GM12878 (cell line): Measurements from ENCODE around the gene RECQL. TPM values are rescaled to one million over a fixed set of nuclear protein-coding genes. Genes with fewer than 3 reads are reported as not detected.

Experiments
- ATAC-seq: fragments of 200-7000 bp; cut with Tn5 transposase; 3 replicates; pipeline ENCODE4 v1.9.1; 2020; ENCODE audit warnings: mild to moderate bottlenecking, moderate library complexity
- BruUV-seq: library from RNA; stranded (reverse); fragments of 400-500 nt; replicated peaks from 2 replicates; lab custom pipeline; 2021; lab: Mats Ljungman, UMichigan
- CTCF ChIA-PET: fragments of 300-600 bp; sonication (Branson Sonifier 250); formaldehyde crosslinking; extraction: SDS; loops from one replicate; lab custom pipeline; 2021; ENCODE audit warnings: inconsistent platforms; lab: Yijun Ruan, JAX
- POLR2A ChIA-PET: fragments of 350-600 bp; formaldehyde crosslinking; extraction: SDS; loops from one replicate; lab custom pipeline; 2021; ENCODE audit warnings: inconsistent platforms; lab: Charles Lee
- RAD21 ChIA-PET: fragments of 300-600 bp; sonication (Branson Sonifier 250); formaldehyde crosslinking; loops from one replicate; lab custom pipeline; 2023; ENCODE audit warnings: antibody characterized with exemption; ENCODE audit not compliant: unreplicated experiment; lab: Charles Lee
- SMC1A ChIA-PET: fragments of 300-600 bp; sonication (Branson Sonifier 250); formaldehyde crosslinking; loops from one replicate; lab custom pipeline; 2023; ENCODE audit not compliant: unreplicated experiment, uncharacterized antibody; lab: Charles Lee
- DNase-seq: peaks from one replicate; pipeline ENCODE4 v3.0.0-alpha.2; 2011; ENCODE audit warnings: low read depth, low spot score
- FAIRE-seq: peaks from 3 replicates; lab custom pipeline; 2011; peaks lifted over from hg19 to GRCh38; lab: Jason Lieb, UNC
- H2AFZ ChIP-seq: 2 replicates; pipeline ENCODE4 v1.6.0; 2011; ENCODE audit warnings: low read depth, low read length, control low read depth; ENCODE audit not compliant: control insufficient read depth
- H3K27ac ChIP-seq: 2 replicates; pipeline ENCODE4 v1.5.1; 2011; ENCODE audit warnings: control low read depth; ENCODE audit not compliant: control insufficient read depth, insufficient read depth
- H3K27me3 ChIP-seq, 2 experiments: replicated peaks in 1 of 2; 2 replicates each; pipeline versions ENCODE4 v1.6.0 to v1.6.1; 2011; ENCODE audit warnings: low read length in 1 of 2; ENCODE audit not compliant: control insufficient read depth in 2 of 2, insufficient read depth in 2 of 2
- H3K36me3 ChIP-seq, 2 experiments: 2 replicates each; pipeline ENCODE4 v1.5.1; 2011; ENCODE audit warnings: low read length in 1 of 2; ENCODE audit not compliant: control insufficient read depth in 2 of 2, insufficient read depth in 2 of 2
- H3K4me1 ChIP-seq: 2 replicates; pipeline ENCODE4 v1.6.1; 2011; ENCODE audit warnings: mild to moderate bottlenecking, low read length, moderate library complexity, mixed read lengths; ENCODE audit not compliant: control insufficient read depth, insufficient read depth
- H3K4me2 ChIP-seq: 2 replicates; pipeline ENCODE4 v1.6.0; 2011; ENCODE audit warnings: control low read depth; ENCODE audit not compliant: control insufficient read depth, insufficient read depth
- H3K4me3 ChIP-seq: fragments of 200-600 bp; sonication (generic); 2 replicates; pipeline ENCODE4 v1.5.1; 2016
- H3K79me2 ChIP-seq: 2 replicates; pipeline ENCODE4 v1.6.0; 2011; ENCODE audit warnings: low read length; ENCODE audit not compliant: control insufficient read depth, insufficient read depth
- H3K9ac ChIP-seq: 2 replicates; pipeline ENCODE4 v1.8.0; 2011; ENCODE audit warnings: low read length, control low read depth, mixed read lengths; ENCODE audit not compliant: control insufficient read depth, insufficient read depth
- H3K9me3 ChIP-seq: replicated peaks from 3 replicates; pipeline ENCODE4 v1.5.1; 2011; ENCODE audit warnings: mild to moderate bottlenecking, low read length; ENCODE audit not compliant: control insufficient read depth, insufficient read depth
- H4K20me1 ChIP-seq: 2 replicates; pipeline ENCODE4 v1.6.0; 2011; ENCODE audit not compliant: control insufficient read depth, insufficient read depth
- BCL3 ChIP-seq: IDR thresholded peaks from 2 replicates; pipeline ENCODE4 v1.6.1; 2011; ENCODE audit warnings: borderline replicate concordance, low read depth, mild to moderate bottlenecking, moderate library complexity, low read length; ENCODE audit not compliant: insufficient read depth, poor library complexity, severe bottlenecking
- EP300 ChIP-seq, 2 experiments: fragments of 150-350 bp in 1 of 2; IDR thresholded peaks; 2 replicates each; pipeline ENCODE4 v1.6.1; 2011 to 2012; ENCODE audit warnings: low read depth in 2 of 2, low read length in 2 of 2, borderline replicate concordance in 1 of 2, improper control_type of control experiment in 1 of 2, inconsistent platforms in 1 of 2; ENCODE audit not compliant: control insufficient read depth in 1 of 2
- FOXK2 ChIP-seq: fragments of 450-650 bp; IDR thresholded peaks from 2 replicates; pipeline ENCODE4 v1.6.1; 2017; ENCODE audit warnings: mild to moderate bottlenecking, moderate library complexity
- MTA3 ChIP-seq: IDR thresholded peaks from 2 replicates; pipeline ENCODE4 v1.6.1; 2012; ENCODE audit warnings: low read length, inconsistent platforms, borderline replicate concordance
- MYC ChIP-seq: IDR thresholded peaks from 2 replicates; pipeline ENCODE4 v1.6.1; 2011; ENCODE audit warnings: mild to moderate bottlenecking, low read length, moderate library complexity, inconsistent platforms; ENCODE audit not compliant: insufficient read depth, insufficient replicate concordance, insufficient read length, severe bottlenecking
- NRF1 ChIP-seq: conservative IDR thresholded peaks from 2 replicates; pipeline ENCODE4 v1.6.1; 2011; ENCODE audit warnings: mild to moderate bottlenecking, low read depth, low read length, improper control_type of control experiment
- SMAD5 ChIP-seq: IDR thresholded peaks from 2 replicates; pipeline ENCODE4 v1.6.1; 2016; ENCODE audit warnings: antibody characterized with exemption, low read depth
- TARDBP ChIP-seq: IDR thresholded peaks from 2 replicates; pipeline ENCODE4 v1.6.1; 2016; ENCODE audit warnings: borderline replicate concordance
- WGBS: methylation state at CpG from one replicate; pipeline ENCODE4 v1.1.6; 2016; ENCODE audit warnings: low lambda C conversion rate; ENCODE audit not compliant: insufficient replicate concordance, insufficient coverage; ENCODE audit errors: missing lambda C conversion rate; 5-methylcytosine and 5-hydroxymethylcytosine counted together
- in situ Hi-C: fragments of 300-500 bp; cut with MboI; formaldehyde crosslinking; loops from 9 replicates; pipeline ENCODE4 v1.14.3; 2018; ENCODE audit warnings: mixed read lengths
- intact Hi-C: fragments of 100-400 bp; cut with micrococcal nuclease; formaldehyde crosslinking; loops from one replicate; pipeline ENCODE4 v1.14.2; 2022; ENCODE audit not compliant: unreplicated experiment
- polyA plus RNA-seq, 11 experiments: library from polyadenylated mRNA; depleted of rRNA in 4 of 11; unstranded in 6 of 11; stranded (reverse) in 5 of 11; fragments of >200 nt; fragmentation: Nextera tagmentation in 4 of 11; fragmentation: Illumina TruSeq in 1 of 11; extraction: Ambion mirVana in 4 of 11; extraction: Trizol in 1 of 11; gene quantifications; 1 replicate in 1 of 11; 2 replicates in 10 of 11; pipeline versions ENCODE4 v1.2.1 to v1.2.3, GENCODE V29; 2011 to 2016; ENCODE audit warnings: inconsistent platforms in 2 of 11, missing spikeins in 2 of 11, low read depth in 1 of 11
- total RNA-seq, 4 experiments: library from RNA; depleted of rRNA in 3 of 4; stranded (reverse); fragments of >200 nt in 3 of 4; fragmentation: Illumina TruSeq in 1 of 4; extraction: Trizol in 1 of 4; gene quantifications; 2 replicates each; pipeline versions ENCODE4 v1.2.1 to v1.2.3, GENCODE V29; 2013 to 2021

Gene RECQL
- total and polyA plus RNA-seq, 10 of the 15 experiments (the other 5 are each of a cell fraction or from before 2014, with no cell fraction given), result 47.4 to 130 (median 70.8) TPM

- Histone ChIP-seq H3K36me3 (peaks cover 7 to 33% of the 10 kb centered on the region in 2 experiments), H3K27me3 (no peaks in the 10 kb centered on the region), H3K79me2 (no peaks in the 10 kb centered on the region), H4K20me1 (no peaks in the 10 kb centered on the region), H3K9ac (no peak overlapping the region), H3K4me3 (no peak overlapping the region), H3K9me3 (no peaks in the 10 kb centered on the region), H2AFZ (no peak overlapping the region), H3K4me2 (no peak overlapping the region), H3K4me1 (no peaks in the 10 kb centered on the region), H3K27ac (no peak overlapping the region)
- WGBS, result 91% methylated on average over 1 of the region's 1 CpG
- no TSS peak for BruUV-seq
- no peak for ATAC-seq
- intact Hi-C loops (no loop called here), in situ Hi-C loops (no loop called here)
- no peak for DNase-seq
- TF ChIP-seq FOXK2, result no peak
- TF ChIP-seq BCL3, result no peak
- no peak for TF ChIP-seq MTA3
- no peak for TF ChIP-seq TARDBP
- TF ChIP-seq SMAD5, result no peak
- no peak for TF ChIP-seq MYC
- TF ChIP-seq EP300 (IDR thresholded peaks at IDR 0.05; ENCODE audit: borderline replicate concordance in 1 of 2, control insufficient read depth in 1 of 2, low read depth in 2 of 2, low read length in 2 of 2), result no peak
- no peak for TF ChIP-seq NRF1
- ChIA-PET POLR2A (no interaction called here), CTCF (no interaction called here), RAD21 (no interaction called here), SMC1A (interaction anchor here (0.7 kb wide), 1 partner anchor 9 kb away, joined by 3 read pairs; no protein-coding TSS in a partner anchor)
- FAIRE-seq, result no peak
Measured at GRCh38 chr12:21475552-21475951, 25.9 kb downstream of the RECQL start.
